K562 treated with DMSO at 1 percent for 4 hours (cell line): Measurements from ENCODE around the gene MIPEP. TPM values are rescaled to one million over a fixed set of nuclear protein-coding genes. Genes with fewer than 3 reads are reported as not detected.

Source experiments
- total RNA-seq: library from RNA; unstranded; fragments of 300-600 nt; gene quantifications from 2 replicates; pipeline ENCODE4 v1.2.3, GENCODE V29; 2022; ENCODE audit not compliant: insufficient read depth

MIPEP gene
- 4.2 and 5.7 TPM in 2 replicates for total RNA-seq

GRCh38 chr13:23888658-23889614 is at the start of gene MIPEP:
Gene MIPEP, minus strand, starts transcription at chr13:23889400. Its CDS starts 80 bp downstream, at chr13:23889320.

GRCh38 chr13:23897452-23897919 is 8.3 kb upstream of the MIPEP start, which contains the start of gene C1QTNF9B:
Gene C1QTNF9B, minus strand, starts transcription at chr13:23897502.

Other genes with a start within 250 kb of the MIPEP start
- gene C1QTNF9B, start 8.1 kb upstream of the MIPEP start, total RNA-seq, result not detected in 2 replicates